ENCODE results near the gene CRYZ. TPM values are rescaled to one million over a fixed set of nuclear protein-coding genes. Genes with fewer than 3 reads are reported as not detected.

CRYZ gene
- total and polyA plus RNA-seq, 2 donors (not counting 1 experiment from before 2014, with no cell fraction given) = 50.2 to 85.9 TPM

DNA sequence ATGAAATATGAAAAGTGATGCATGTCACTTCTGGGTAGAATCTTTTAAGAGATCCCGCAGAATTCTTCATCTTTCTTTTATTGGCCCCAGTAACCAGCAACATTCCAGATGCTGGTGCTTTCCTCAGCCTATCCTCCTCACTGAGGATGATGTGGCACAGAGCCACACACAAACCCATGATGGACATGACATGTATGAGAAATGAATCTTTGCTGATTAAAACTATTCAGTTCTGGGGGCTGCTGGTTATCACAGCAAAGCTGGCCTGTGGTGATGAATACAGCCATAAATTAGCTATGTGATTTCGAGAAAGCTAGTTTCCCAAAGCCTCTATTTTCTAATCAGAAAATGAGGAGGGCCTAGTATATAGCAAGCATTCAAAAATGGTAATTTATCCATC lies 51.0 kb downstream of the CRYZ start:
- no peaks in the 10 kb centered on the region for H3K4me1 ChIP-seq (ENCODE audit: control insufficient read depth, extremely low read depth, insufficient read depth, low read length)
- no peaks in the 10 kb centered on the region for H3K27me3 ChIP-seq (ENCODE audit: control insufficient read depth, insufficient read depth, low read length)
- no peak overlapping the region for H3K4me3 ChIP-seq (replicated peaks in 1 of 4; ENCODE audit: control extremely low read depth in 1 of 4, insufficient read depth in 1 of 4, low read depth in 3 of 4, low read length in 4 of 4)
- no peaks in the 10 kb centered on the region for H4K20me1 ChIP-seq (ENCODE audit: control insufficient read depth, extremely low read depth, insufficient read depth, low read length)
- no peak overlapping the region for H3K9ac ChIP-seq (ENCODE audit: insufficient read depth, low read length)
- no peaks in the 10 kb centered on the region for H3K36me3 ChIP-seq (ENCODE audit: control insufficient read depth, insufficient read depth, low read length)
- no peaks in the 10 kb centered on the region for H3K9me3 ChIP-seq (ENCODE audit: control insufficient read depth, insufficient read depth, low read depth, low read length)
- TF ChIP-seq, protein P1, sequence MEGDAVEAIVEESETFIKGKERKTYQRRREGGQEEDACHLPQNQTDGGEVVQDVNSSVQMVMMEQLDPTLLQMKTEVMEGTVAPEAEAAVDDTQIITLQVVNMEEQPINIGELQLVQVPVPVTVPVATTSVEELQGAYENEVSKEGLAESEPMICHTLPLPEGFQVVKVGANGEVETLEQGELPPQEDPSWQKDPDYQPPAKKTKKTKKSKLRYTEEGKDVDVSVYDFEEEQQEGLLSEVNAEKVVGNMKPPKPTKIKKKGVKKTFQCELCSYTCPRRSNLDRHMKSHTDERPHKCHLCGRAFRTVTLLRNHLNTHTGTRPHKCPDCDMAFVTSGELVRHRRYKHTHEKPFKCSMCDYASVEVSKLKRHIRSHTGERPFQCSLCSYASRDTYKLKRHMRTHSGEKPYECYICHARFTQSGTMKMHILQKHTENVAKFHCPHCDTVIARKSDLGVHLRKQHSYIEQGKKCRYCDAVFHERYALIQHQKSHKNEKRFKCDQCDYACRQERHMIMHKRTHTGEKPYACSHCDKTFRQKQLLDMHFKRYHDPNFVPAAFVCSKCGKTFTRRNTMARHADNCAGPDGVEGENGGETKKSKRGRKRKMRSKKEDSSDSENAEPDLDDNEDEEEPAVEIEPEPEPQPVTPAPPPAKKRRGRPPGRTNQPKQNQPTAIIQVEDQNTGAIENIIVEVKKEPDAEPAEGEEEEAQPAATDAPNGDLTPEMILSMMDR (conservative IDR thresholded peaks at IDR 0.05 in 1 of 2, IDR thresholded peaks at IDR 0.05 in 1 of 2; ENCODE audit: low read depth in 1 of 2, low read length in 2 of 2) = no peak
- TF ChIP-seq EZH2 (IDR thresholded peaks at IDR 0.05; ENCODE audit: low read length, missing control alignments) = no peak
- no peak overlapping the region for H3K27ac ChIP-seq (ENCODE audit: insufficient read depth, low read length)
- no peak for DNase-seq (ENCODE audit: low read depth in 2 of 2)
- no peak overlapping the region for H2AFZ ChIP-seq (ENCODE audit: low read length)
- no peak overlapping the region for H3K4me2 ChIP-seq (ENCODE audit: extremely low read depth, insufficient read depth, low read length)
- H3K79me2 ChIP-seq (ENCODE audit: control insufficient read depth, insufficient read depth, low read length) = no peaks in the 10 kb centered on the region

GRCh38 chr1:74681449-74681848 lies 51.4 kb downstream of the CRYZ start:
- H3K4me1 ChIP-seq (ENCODE audit: control insufficient read depth, extremely low read depth, insufficient read depth, low read length) = no peaks in the 10 kb centered on the region
- H3K36me3 ChIP-seq (ENCODE audit: control insufficient read depth, insufficient read depth, low read length) = no peaks in the 10 kb centered on the region
- H3K27ac ChIP-seq (ENCODE audit: insufficient read depth, low read length) = no peak overlapping the region
- no peak overlapping the region for H3K9ac ChIP-seq (ENCODE audit: insufficient read depth, low read length)
- no peak overlapping the region for H2AFZ ChIP-seq (ENCODE audit: low read length)
- no peaks in the 10 kb centered on the region for H3K9me3 ChIP-seq (ENCODE audit: control insufficient read depth, insufficient read depth, low read depth, low read length)
- no peak overlapping the region for H3K4me2 ChIP-seq (ENCODE audit: extremely low read depth, insufficient read depth, low read length)
- H3K27me3 ChIP-seq (ENCODE audit: control insufficient read depth, insufficient read depth, low read length) = no peaks in the 10 kb centered on the region
- H3K79me2 ChIP-seq (ENCODE audit: control insufficient read depth, insufficient read depth, low read length) = no peaks in the 10 kb centered on the region
- DNase-seq (ENCODE audit: low read depth in 2 of 2) = no peak
- no peak for TF ChIP-seq EZH2 (IDR thresholded peaks at IDR 0.05; ENCODE audit: low read length, missing control alignments)
- TF ChIP-seq, protein P1 (conservative IDR thresholded peaks at IDR 0.05 in 1 of 2, IDR thresholded peaks at IDR 0.05 in 1 of 2; ENCODE audit: low read depth in 1 of 2, low read length in 2 of 2) = no peak
- H4K20me1 ChIP-seq (ENCODE audit: control insufficient read depth, extremely low read depth, insufficient read depth, low read length) = no peaks in the 10 kb centered on the region
- H3K4me3 ChIP-seq (replicated peaks in 1 of 4; ENCODE audit: control extremely low read depth in 1 of 4, insufficient read depth in 1 of 4, low read depth in 3 of 4, low read length in 4 of 4) = no peak overlapping the region

GRCh38 chr1:74681001-74681400 lies 51.8 kb downstream of the CRYZ start:
- H3K4me1 ChIP-seq (ENCODE audit: control insufficient read depth, extremely low read depth, insufficient read depth, low read length) = no peaks in the 10 kb centered on the region
- no peak for DNase-seq (ENCODE audit: low read depth in 2 of 2)
- H3K4me2 ChIP-seq (ENCODE audit: extremely low read depth, insufficient read depth, low read length) = no peak overlapping the region
- TF ChIP-seq EZH2 (IDR thresholded peaks at IDR 0.05; ENCODE audit: low read length, missing control alignments) = no peak
- TF ChIP-seq, protein P1 (conservative IDR thresholded peaks at IDR 0.05 in 1 of 2, IDR thresholded peaks at IDR 0.05 in 1 of 2; ENCODE audit: low read depth in 1 of 2, low read length in 2 of 2) = no peak
- no peak overlapping the region for H3K9ac ChIP-seq (ENCODE audit: insufficient read depth, low read length)
- no peak overlapping the region for H3K4me3 ChIP-seq (replicated peaks in 1 of 4; ENCODE audit: control extremely low read depth in 1 of 4, insufficient read depth in 1 of 4, low read depth in 3 of 4, low read length in 4 of 4)
- no peaks in the 10 kb centered on the region for H3K9me3 ChIP-seq (ENCODE audit: control insufficient read depth, insufficient read depth, low read depth, low read length)
- H2AFZ ChIP-seq (ENCODE audit: low read length) = no peak overlapping the region
- H4K20me1 ChIP-seq (ENCODE audit: control insufficient read depth, extremely low read depth, insufficient read depth, low read length) = no peaks in the 10 kb centered on the region
- H3K36me3 ChIP-seq (ENCODE audit: control insufficient read depth, insufficient read depth, low read length) = no peaks in the 10 kb centered on the region
- no peaks in the 10 kb centered on the region for H3K79me2 ChIP-seq (ENCODE audit: control insufficient read depth, insufficient read depth, low read length)
- H3K27ac ChIP-seq (ENCODE audit: insufficient read depth, low read length) = no peak overlapping the region
- no peaks in the 10 kb centered on the region for H3K27me3 ChIP-seq (ENCODE audit: control insufficient read depth, insufficient read depth, low read length)

All from fibroblast of lung (primary cell).